Mesendoderm (in vitro differentiated cells): Measurements from ENCODE around the gene MYOZ2.

Source experiments
- DNase-seq: peaks from one replicate; pipeline ENCODE4 v3.0.0; 2013
- H2AK5ac ChIP-seq: 2 replicates; pipeline ENCODE4 v1.6.1; 2013; ENCODE audit warnings: low read length, inconsistent platforms
- H2BK120ac ChIP-seq: 2 replicates; pipeline ENCODE4 v1.6.1; 2013; ENCODE audit warnings: low read depth, mild to moderate bottlenecking, low read length, moderate library complexity, mixed read lengths
- H2BK15ac ChIP-seq: replicated peaks from 2 replicates; pipeline ENCODE4 v1.6.1; 2013; ENCODE audit warnings: low read depth, mild to moderate bottlenecking, moderate library complexity
- H2BK5ac ChIP-seq: 2 replicates; pipeline ENCODE4 v1.6.1; 2013; ENCODE audit warnings: low read length, inconsistent platforms
- H3K18ac ChIP-seq: 2 replicates; pipeline ENCODE4 v1.6.1; 2013; ENCODE audit warnings: mild to moderate bottlenecking, low read length, mixed read lengths
- H3K23ac ChIP-seq: one replicate; pipeline ENCODE4 v1.6.1; 2013; ENCODE audit warnings: low read length
- H3K27ac ChIP-seq: 2 replicates; pipeline ENCODE4 v1.5.1; 2013; ENCODE audit warnings: low read depth, mild to moderate bottlenecking, inconsistent platforms, low read length, moderate library complexity
- H3K27me3 ChIP-seq: 2 replicates; pipeline ENCODE4 v1.6.1; 2013; ENCODE audit warnings: low read length, control low read depth, mild to moderate bottlenecking, inconsistent platforms; ENCODE audit not compliant: insufficient read depth, poor library complexity
- H3K36me3 ChIP-seq: 2 replicates; pipeline ENCODE4 v1.6.1; 2013; ENCODE audit warnings: low read length, inconsistent platforms; ENCODE audit not compliant: control insufficient read depth, insufficient read depth
- H3K4ac ChIP-seq: one replicate; pipeline ENCODE4 v1.6.1; 2013; ENCODE audit warnings: low read depth, mild to moderate bottlenecking, low read length, moderate library complexity
- H3K4me1 ChIP-seq: 2 replicates; pipeline ENCODE4 v1.6.1; 2013; ENCODE audit warnings: low read depth, low read length, inconsistent platforms; ENCODE audit not compliant: control insufficient read depth
- H3K4me2 ChIP-seq: 2 replicates; pipeline ENCODE4 v1.6.1; 2013; ENCODE audit warnings: low read length
- H3K4me3 ChIP-seq: 2 replicates; pipeline ENCODE4 v1.5.1; 2013; ENCODE audit warnings: mild to moderate bottlenecking, low read length
- H3K56ac ChIP-seq: one replicate; pipeline ENCODE4 v1.6.1; 2013; ENCODE audit warnings: low read length
- H3K79me1 ChIP-seq: 2 replicates; pipeline ENCODE4 v1.6.1; 2013; ENCODE audit warnings: low read length, inconsistent platforms
- H3K79me2 ChIP-seq: 2 replicates; pipeline ENCODE4 v1.6.1; 2013; ENCODE audit warnings: mild to moderate bottlenecking, low read length; ENCODE audit not compliant: control insufficient read depth, insufficient read depth
- H3K9ac ChIP-seq: 2 replicates; pipeline ENCODE4 v1.6.1; 2013; ENCODE audit warnings: low read length, inconsistent platforms
- H4K5ac ChIP-seq: one replicate; pipeline ENCODE4 v1.6.1; 2013; ENCODE audit warnings: low read length
- H4K8ac ChIP-seq: one replicate; pipeline ENCODE4 v1.6.1; 2013; ENCODE audit warnings: low read depth, mild to moderate bottlenecking, control low read depth, low read length, moderate library complexity
- WGBS: extraction: QIAGEN DNeasy Blood & Tissue Kit; methylation state at CpG from one replicate; pipeline ENCODE4 v1.1.7; 2013; ENCODE audit warnings: low lambda C conversion rate, missing lambda C conversion rate; ENCODE audit not compliant: insufficient coverage; ENCODE audit errors: extremely low coverage; 5-methylcytosine and 5-hydroxymethylcytosine counted together

The MYOZ2 gene

DNA sequence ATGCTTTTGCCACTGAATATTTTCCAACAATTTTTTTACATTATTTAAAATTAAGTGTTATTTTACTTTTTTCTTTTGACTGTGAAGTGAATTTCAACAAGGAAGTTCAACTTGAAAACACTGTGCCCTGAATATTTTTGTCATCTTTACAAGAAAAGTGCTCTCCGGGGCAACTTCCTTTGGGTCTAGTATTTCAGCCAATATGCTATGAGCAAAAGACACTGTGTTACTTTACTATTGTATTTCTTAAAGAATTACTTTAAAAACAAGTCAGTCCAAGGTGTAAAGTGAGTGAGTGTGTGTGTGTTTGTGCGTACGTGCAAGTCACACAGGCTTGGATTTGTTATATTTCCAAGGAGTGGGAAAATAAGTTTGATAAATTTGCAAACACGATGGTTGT is 69.3 kb downstream of the MYOZ2 start:
- Histone ChIP-seq H3K4me2 (no peak overlapping the region), H3K4me3 (no peak overlapping the region), H4K5ac (no peak overlapping the region), H4K8ac (no peak overlapping the region), H3K23ac (no peak overlapping the region), H3K79me1 (no peaks in the 10 kb centered on the region), H3K56ac (no peak overlapping the region), H2AK5ac (no peak overlapping the region), H3K4me1 (peaks cover 2% of the 10 kb centered on the region), H2BK120ac (no peak overlapping the region), H2BK15ac (peak overlapping the region; percentile 96), H3K9ac (no peak overlapping the region), H3K18ac (peak overlapping the region; percentile 60), H3K79me2 (no peaks in the 10 kb centered on the region), H3K27me3 (no peaks in the 10 kb centered on the region), H3K27ac (no peak overlapping the region), H2BK5ac (no peak overlapping the region), H3K36me3 (no peaks in the 10 kb centered on the region), H3K4ac (no peak overlapping the region)
- WGBS, result no CpG with 5 or more reads among the region's 4 CpGs
- no peak for DNase-seq

DNA sequence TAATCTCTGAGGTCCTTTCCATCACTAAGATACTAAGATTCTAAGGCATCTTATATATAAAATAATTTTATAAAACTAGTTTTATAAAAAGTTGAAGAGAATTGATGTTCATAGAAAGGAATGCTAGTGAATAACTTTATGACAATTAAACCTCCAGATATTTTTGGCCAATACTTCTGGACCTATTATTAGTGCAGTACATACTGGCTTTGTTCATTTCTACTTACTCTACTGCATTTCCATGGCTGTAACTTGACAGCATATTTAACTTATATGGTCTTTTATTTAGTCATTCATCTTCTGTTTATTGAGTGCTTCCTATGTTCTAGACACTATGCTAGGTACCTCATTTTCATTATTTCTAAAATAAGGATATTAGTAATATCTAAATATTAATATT is 70.1 kb downstream of the MYOZ2 start:
- no peaks in the 10 kb centered on the region for H3K79me2 ChIP-seq
- H3K27me3 ChIP-seq, result no peaks in the 10 kb centered on the region
- no peak overlapping the region for H2AK5ac ChIP-seq
- H3K4ac ChIP-seq, result no peak overlapping the region
- peaks cover 2% of the 10 kb centered on the region for H3K4me1 ChIP-seq
- no peak overlapping the region for H4K8ac ChIP-seq
- H3K56ac ChIP-seq, result no peak overlapping the region
- H3K79me1 ChIP-seq, result no peaks in the 10 kb centered on the region
- H2BK5ac ChIP-seq, result no peak overlapping the region
- H2BK120ac ChIP-seq, result no peak overlapping the region
- H3K4me2 ChIP-seq, result no peak overlapping the region
- H2BK15ac ChIP-seq, result no peak overlapping the region
- no peak overlapping the region for H3K4me3 ChIP-seq
- no peak overlapping the region for H4K5ac ChIP-seq
- no peak overlapping the region for H3K27ac ChIP-seq
- DNase-seq, result no peak
- H3K23ac ChIP-seq, result no peak overlapping the region
- no peaks in the 10 kb centered on the region for H3K36me3 ChIP-seq
- no peak overlapping the region for H3K9ac ChIP-seq
- no peak overlapping the region for H3K18ac ChIP-seq

- no peak overlapping the region for H4K5ac ChIP-seq
- H3K79me1 ChIP-seq, result no peaks in the 10 kb centered on the region
- no peak overlapping the region for H3K9ac ChIP-seq
- no peak overlapping the region for H3K56ac ChIP-seq
- H2BK120ac ChIP-seq, result no peak overlapping the region
- no peak overlapping the region for H2AK5ac ChIP-seq
- H3K27ac ChIP-seq, result no peak overlapping the region
- H3K27me3 ChIP-seq, result no peaks in the 10 kb centered on the region
- H3K4me1 ChIP-seq, result peaks cover 2% of the 10 kb centered on the region
- H3K23ac ChIP-seq, result no peak overlapping the region
- H3K79me2 ChIP-seq, result no peaks in the 10 kb centered on the region
- no peak overlapping the region for H3K4me2 ChIP-seq
- no peak for DNase-seq
- no peak overlapping the region for H3K4me3 ChIP-seq
- H3K18ac ChIP-seq, result no peak overlapping the region
- WGBS, result no CpG with 5 or more reads among the region's 1 CpG
- H3K36me3 ChIP-seq, result no peaks in the 10 kb centered on the region
- H3K4ac ChIP-seq, result no peak overlapping the region
- H2BK15ac ChIP-seq, result no peak overlapping the region
- no peak overlapping the region for H2BK5ac ChIP-seq
- no peak overlapping the region for H4K8ac ChIP-seq
Measured at GRCh38 chr4:119206178-119206577, 70.5 kb downstream of the MYOZ2 start.

DNA sequence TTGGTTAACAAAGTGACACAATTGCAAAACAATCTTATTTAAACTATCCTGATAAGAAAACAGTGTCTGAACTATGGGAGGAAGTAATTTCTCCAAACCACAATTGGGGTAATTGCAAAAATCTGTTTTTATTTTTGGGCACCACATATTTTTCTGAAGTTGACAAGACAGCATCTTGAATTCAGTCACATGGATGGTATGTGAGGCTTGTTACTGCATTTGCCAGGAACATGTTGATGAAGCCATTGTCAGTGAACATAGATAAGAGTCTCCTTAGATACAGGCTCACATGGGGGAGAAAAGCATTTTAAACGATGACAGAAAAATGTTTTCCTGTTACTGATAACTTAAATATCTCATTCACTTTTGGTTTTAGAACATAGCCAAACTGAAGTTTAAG is 71.4 kb downstream of the MYOZ2 start:
- Histone ChIP-seq H2BK15ac (no peak overlapping the region), H3K27me3 (no peaks in the 10 kb centered on the region), H2BK120ac (no peak overlapping the region), H3K56ac (no peak overlapping the region), H3K79me2 (no peaks in the 10 kb centered on the region), H2AK5ac (no peak overlapping the region), H3K4me3 (no peak overlapping the region), H4K5ac (no peak overlapping the region), H3K36me3 (no peaks in the 10 kb centered on the region), H3K4me2 (no peak overlapping the region), H3K4me1 (peaks cover 2% of the 10 kb centered on the region), H3K18ac (no peak overlapping the region), H3K9ac (no peak overlapping the region), H3K79me1 (no peaks in the 10 kb centered on the region), H3K4ac (no peak overlapping the region), H3K23ac (no peak overlapping the region), H3K27ac (no peak overlapping the region), H2BK5ac (no peak overlapping the region), H4K8ac (no peak overlapping the region)
- peak; percentile 78 for DNase-seq
- WGBS, result no CpG with 5 or more reads among the region's 1 CpG

DNA sequence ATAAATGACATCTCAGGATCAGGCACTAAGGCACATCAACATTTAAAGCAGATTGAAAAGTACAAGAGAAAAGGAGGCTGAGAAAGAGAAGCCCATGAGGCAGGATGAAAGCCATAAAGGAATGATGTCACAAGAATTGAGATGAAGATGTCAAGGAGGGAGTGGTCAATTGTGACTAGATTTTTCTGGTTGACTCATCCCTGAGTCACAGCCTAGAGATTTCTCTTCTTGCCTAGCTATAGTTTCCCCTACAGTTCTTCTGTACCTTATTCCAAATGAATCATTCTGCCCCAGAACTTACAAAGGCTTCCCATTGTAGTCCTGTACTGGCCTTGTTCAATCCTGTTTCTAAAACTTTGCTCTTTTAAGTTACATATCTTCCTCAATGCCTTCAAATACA is 73.4 kb downstream of the MYOZ2 start:
- peak; percentile 86 for DNase-seq
- Histone ChIP-seq H3K79me2 (peaks cover 6% of the 10 kb centered on the region), H3K36me3 (no peaks in the 10 kb centered on the region), H3K4ac (no peak overlapping the region), H3K27ac (no peak overlapping the region), H3K23ac (no peak overlapping the region), H3K9ac (no peak overlapping the region), H3K4me3 (no peak overlapping the region), H2AK5ac (no peak overlapping the region), H3K27me3 (no peaks in the 10 kb centered on the region), H2BK120ac (no peak overlapping the region), H2BK5ac (no peak overlapping the region), H4K8ac (no peak overlapping the region), H3K79me1 (no peaks in the 10 kb centered on the region), H3K4me1 (peaks cover 2% of the 10 kb centered on the region), H3K18ac (no peak overlapping the region), H2BK15ac (no peak overlapping the region), H3K56ac (no peak overlapping the region), H3K4me2 (no peak overlapping the region), H4K5ac (no peak overlapping the region)

DNA sequence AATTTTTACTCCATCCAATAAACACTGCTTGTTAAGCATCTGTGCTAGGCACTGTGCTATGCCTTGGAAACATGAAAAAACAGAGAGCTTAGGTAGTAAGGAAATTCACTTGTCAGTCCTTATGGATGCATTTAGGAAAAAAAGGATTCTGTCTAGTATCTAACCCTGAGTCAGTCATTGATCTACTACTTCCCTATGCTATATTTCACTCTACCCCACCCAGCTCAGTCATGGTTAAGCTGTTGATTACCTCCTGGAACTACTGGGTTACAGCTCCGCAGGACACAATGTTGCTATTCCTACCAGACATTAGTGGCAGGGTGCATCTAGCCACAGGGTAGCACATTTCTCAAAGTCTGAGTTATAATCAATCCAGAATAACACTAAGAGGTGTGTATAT is 74.0 kb downstream of the MYOZ2 start:
- no CpG with 5 or more reads among the region's 1 CpG for WGBS
- Histone ChIP-seq H3K9ac (no peak overlapping the region), H4K5ac (no peak overlapping the region), H3K79me1 (no peaks in the 10 kb centered on the region), H2AK5ac (no peak overlapping the region), H3K27me3 (no peaks in the 10 kb centered on the region), H2BK120ac (no peak overlapping the region), H3K4me2 (no peak overlapping the region), H3K27ac (no peak overlapping the region), H2BK5ac (no peak overlapping the region), H3K4me1 (peaks cover 2% of the 10 kb centered on the region), H3K23ac (no peak overlapping the region), H3K36me3 (no peaks in the 10 kb centered on the region), H4K8ac (no peak overlapping the region), H3K4me3 (no peak overlapping the region), H3K18ac (no peak overlapping the region), H3K56ac (no peak overlapping the region), H2BK15ac (no peak overlapping the region), H3K79me2 (peaks cover 6% of the 10 kb centered on the region), H3K4ac (no peak overlapping the region)
- DNase-seq, result no peak
